ENCODE data around the gene PUS1.

DNA sequence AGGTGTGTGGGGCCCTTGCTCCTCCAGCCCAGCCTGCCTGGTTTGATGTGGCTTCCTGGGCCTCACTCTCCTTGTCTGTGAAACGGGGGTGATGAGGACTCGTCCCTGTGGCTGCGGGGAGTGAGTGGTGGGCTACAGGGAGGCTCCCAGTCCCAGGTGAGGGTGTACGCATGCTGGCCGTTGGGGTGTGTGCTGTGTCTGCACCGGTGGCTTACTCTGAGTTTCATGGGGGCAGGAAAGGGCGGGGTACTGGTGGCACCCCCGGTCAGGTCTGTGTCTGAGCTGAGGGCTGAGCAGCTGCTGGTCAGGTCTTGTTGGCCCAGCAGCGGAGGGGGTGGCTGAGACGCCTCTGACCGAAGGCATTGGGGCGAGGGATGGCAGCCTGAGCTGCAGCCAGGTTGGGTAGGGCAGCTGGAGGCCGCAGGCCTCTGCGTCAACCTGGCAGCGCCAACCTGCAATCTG, 23.4 kb upstream of the PUS1 start:
- TF ChIP-seq POLR2AphosphoS5 (IDR thresholded peaks at IDR 0.05), result no peak
- TF ChIP-seq, protein P1, sequence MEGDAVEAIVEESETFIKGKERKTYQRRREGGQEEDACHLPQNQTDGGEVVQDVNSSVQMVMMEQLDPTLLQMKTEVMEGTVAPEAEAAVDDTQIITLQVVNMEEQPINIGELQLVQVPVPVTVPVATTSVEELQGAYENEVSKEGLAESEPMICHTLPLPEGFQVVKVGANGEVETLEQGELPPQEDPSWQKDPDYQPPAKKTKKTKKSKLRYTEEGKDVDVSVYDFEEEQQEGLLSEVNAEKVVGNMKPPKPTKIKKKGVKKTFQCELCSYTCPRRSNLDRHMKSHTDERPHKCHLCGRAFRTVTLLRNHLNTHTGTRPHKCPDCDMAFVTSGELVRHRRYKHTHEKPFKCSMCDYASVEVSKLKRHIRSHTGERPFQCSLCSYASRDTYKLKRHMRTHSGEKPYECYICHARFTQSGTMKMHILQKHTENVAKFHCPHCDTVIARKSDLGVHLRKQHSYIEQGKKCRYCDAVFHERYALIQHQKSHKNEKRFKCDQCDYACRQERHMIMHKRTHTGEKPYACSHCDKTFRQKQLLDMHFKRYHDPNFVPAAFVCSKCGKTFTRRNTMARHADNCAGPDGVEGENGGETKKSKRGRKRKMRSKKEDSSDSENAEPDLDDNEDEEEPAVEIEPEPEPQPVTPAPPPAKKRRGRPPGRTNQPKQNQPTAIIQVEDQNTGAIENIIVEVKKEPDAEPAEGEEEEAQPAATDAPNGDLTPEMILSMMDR (IDR thresholded peaks at IDR 0.05), result no peak

All from breast epithelium (tissue), 3 donors.